Mucosa of descending colon (tissue), 3 donors: Measurements from ENCODE around the gene KIRREL3. TPM values are rescaled to one million over a fixed set of nuclear protein-coding genes. Genes with fewer than 3 reads are reported as not detected.
A peak's percentile ranks its signal among the peaks of the same experiment; 100 is the strongest.

ENCODE experiments used
- ATAC-seq: fragments of 200-7000 bp; cut with Tn5 transposase; one replicate; pipeline ENCODE4 v1.9.1; 2020; ENCODE audit warnings: mild to moderate bottlenecking, moderate library complexity
- DNase-seq, 3 donors: peaks; one replicate each; pipeline ENCODE4 v3.0.0-alpha.2; 2020
- H3K36me3 ChIP-seq: fragments of 200-600 bp; one replicate; pipeline ENCODE4 v1.8.0; 2021; ENCODE audit warnings: low read depth, mild to moderate bottlenecking
- H3K4me1 ChIP-seq: fragments of 200-600 bp; one replicate; pipeline ENCODE4 v1.8.0; 2021; ENCODE audit warnings: low read depth, mild to moderate bottlenecking
- H3K4me3 ChIP-seq: fragments of 200-600 bp; one replicate; pipeline ENCODE4 v1.8.0; 2021; ENCODE audit warnings: mild to moderate bottlenecking
- H3K9me3 ChIP-seq: fragments of 200-600 bp; one replicate; pipeline ENCODE4 v1.8.0; 2021; ENCODE audit warnings: mild to moderate bottlenecking
- CTCF ChIP-seq: fragments of 200-600 bp; IDR thresholded peaks from one replicate; pipeline ENCODE4 v1.8.0; 2022; ENCODE audit warnings: antibody characterized with exemption, mild to moderate bottlenecking
- intact Hi-C, 2 donors: fragments of 100-400 bp; cut with DNase I in 1 of 2; cut with micrococcal nuclease in 1 of 2; formaldehyde crosslinking; loops; one replicate each; pipeline versions ENCODE4 v1.11.0 to v1.11.1; 2022; cut with DNase I, micrococcal nuclease
- total RNA-seq, 3 donors: library from RNA; stranded (reverse); fragmentation: NEBNext Ultra II Directional in 2 of 3; extraction: Animal tissue kit (Norgen Biotek cat#: 25700) in 2 of 3; gene quantifications; one replicate each; pipeline versions ENCODE4 v1.2.1 to v1.2.4, GENCODE V29; 2021 to 2023
- donor health status: DM: no; HTN: no; CAD: no; lungs with moderate emphysema.
- donor health status: DM: no; HTN: no; CAD: no.
- donor health status: DM: no; HTN: yes; CAD: no.

The KIRREL3 gene
- total RNA-seq, 3 donors from 2014 or later: 0.23 to 2.4 (median 0.70) TPM

- TF ChIP-seq CTCF: no peak
- DNase-seq: no peak
- Histone ChIP-seq H3K36me3 (no peaks in the 10 kb centered on the region), H3K9me3 (no peaks in the 10 kb centered on the region), H3K4me1 (no peaks in the 10 kb centered on the region), H3K4me3 (no peak overlapping the region)
- intact Hi-C loops: no loop called here
- ATAC-seq: no peak
Measured at GRCh38 chr11:126469311-126469710, 531.3 kb downstream of the KIRREL3 start.

- DNase-seq (peak in 1 of 3 donors; percentile 24), ATAC-seq (no peak)
- Histone ChIP-seq H3K36me3 (no peaks in the 10 kb centered on the region), H3K4me1 (no peaks in the 10 kb centered on the region), H3K4me3 (no peak overlapping the region), H3K9me3 (no peaks in the 10 kb centered on the region)
- intact Hi-C loops: no loop called here
- TF ChIP-seq CTCF: no peak
Measured at GRCh38 chr11:126468102-126468521, 532.5 kb downstream of the KIRREL3 start.

GRCh38 chr11:126467471-126467870 is 533.1 kb downstream of the KIRREL3 start:
- ATAC-seq: no peak
- intact Hi-C loops: no loop called here
- no peak for TF ChIP-seq CTCF

GRCh38 chr11:126467046-126467370 is 533.6 kb downstream of the KIRREL3 start:
- ATAC-seq (no peak), DNase-seq (peak in 1 of 3 donors; percentile 38)
- Histone ChIP-seq H3K4me3 (no peak overlapping the region), H3K9me3 (no peaks in the 10 kb centered on the region), H3K36me3 (no peaks in the 10 kb centered on the region), H3K4me1 (no peaks in the 10 kb centered on the region)
- intact Hi-C loops: no loop called here
- TF ChIP-seq CTCF: no peak

More at GRCh38 chr11:126467471-126467870, 533.1 kb downstream of the KIRREL3 start:
- peak in 1 of 3 donors; percentile 38 for DNase-seq
- H3K9me3 ChIP-seq: no peaks in the 10 kb centered on the region
- no peak overlapping the region for H3K4me3 ChIP-seq
- no peaks in the 10 kb centered on the region for H3K4me1 ChIP-seq
- H3K36me3 ChIP-seq: no peaks in the 10 kb centered on the region

- no peak for ATAC-seq
- peak in 1 of 3 donors; percentile 37 for DNase-seq
- H3K9me3 ChIP-seq: no peaks in the 10 kb centered on the region
- TF ChIP-seq CTCF: no peak
- H3K36me3 ChIP-seq: no peaks in the 10 kb centered on the region
- H3K4me1 ChIP-seq: no peaks in the 10 kb centered on the region
- H3K4me3 ChIP-seq: no peak overlapping the region
- intact Hi-C loops: no loop called here
Measured at GRCh38 chr11:126466236-126467045, 534.1 kb downstream of the KIRREL3 start.
